Nephron (organoid): ENCODE results near the gene DFFB.

Experiments
- H3K27ac Mint-ChIP-seq, 3 experiments: 2 replicates each; pipeline ENCODE4 v1.8.0; 2020; ENCODE audit warnings: mixed read lengths in 3 of 3, mild to moderate bottlenecking in 2 of 3, moderate library complexity in 1 of 3
- H3K27me3 Mint-ChIP-seq: 2 replicates; pipeline ENCODE4 v1.8.0; 2021; ENCODE audit warnings: low read depth, mild to moderate bottlenecking, moderate library complexity, mixed read lengths
- H3K36me3 Mint-ChIP-seq: 2 replicates; pipeline ENCODE4 v1.8.0; 2020; ENCODE audit warnings: low read depth, mixed read lengths
- H3K4me1 Mint-ChIP-seq: 2 replicates; pipeline ENCODE4 v1.8.0; 2020; ENCODE audit warnings: mixed read lengths
- H3K4me3 Mint-ChIP-seq, 3 experiments: 2 replicates each; pipeline ENCODE4 v1.8.0; 2020; ENCODE audit warnings: mild to moderate bottlenecking in 3 of 3, mixed read lengths in 3 of 3, moderate library complexity in 2 of 3
- H3K9me3 Mint-ChIP-seq: 2 replicates; pipeline ENCODE4 v1.8.0; 2020; ENCODE audit warnings: mixed read lengths
- TF ChIP-seq, protein P1 (sequence below), 3 experiments: fragments of 200-600 bp; sonication (generic); IDR thresholded peaks; one replicate each; pipeline ENCODE4 v1.5.0; 2021; ENCODE audit warnings: antibody characterized with exemption in 3 of 3; ENCODE audit not compliant: unreplicated experiment in 3 of 3

DFFB gene

DNA sequence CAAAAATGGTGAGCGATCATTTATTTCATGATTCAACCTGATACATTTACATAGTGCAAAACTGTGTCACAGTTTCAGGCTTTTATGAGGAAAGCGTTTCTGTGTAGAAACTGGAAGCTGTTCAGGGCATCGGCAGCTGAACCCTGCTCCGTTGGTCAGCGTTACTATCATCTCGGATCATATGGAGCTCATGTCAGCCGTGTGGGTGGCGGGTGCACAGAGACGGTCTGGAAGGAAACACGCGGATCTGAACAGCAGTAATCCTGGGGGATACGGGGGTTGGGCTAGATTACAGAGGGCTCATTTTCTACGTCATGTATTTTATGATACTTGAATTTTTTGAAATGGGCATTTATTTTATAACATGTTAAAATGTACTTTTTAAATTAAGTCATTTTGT, 27.7 kb downstream of the DFFB start:
- Mint-ChIP-seq H3K9me3 (no peaks in the 10 kb centered on the region), H3K27ac (no peak overlapping the region), H3K36me3 (peaks cover 52% of the 10 kb centered on the region), H3K4me3 (no peak overlapping the region), H3K4me1 (no peaks in the 10 kb centered on the region), H3K27me3 (no peaks in the 10 kb centered on the region)
- TF ChIP-seq, protein P1, sequence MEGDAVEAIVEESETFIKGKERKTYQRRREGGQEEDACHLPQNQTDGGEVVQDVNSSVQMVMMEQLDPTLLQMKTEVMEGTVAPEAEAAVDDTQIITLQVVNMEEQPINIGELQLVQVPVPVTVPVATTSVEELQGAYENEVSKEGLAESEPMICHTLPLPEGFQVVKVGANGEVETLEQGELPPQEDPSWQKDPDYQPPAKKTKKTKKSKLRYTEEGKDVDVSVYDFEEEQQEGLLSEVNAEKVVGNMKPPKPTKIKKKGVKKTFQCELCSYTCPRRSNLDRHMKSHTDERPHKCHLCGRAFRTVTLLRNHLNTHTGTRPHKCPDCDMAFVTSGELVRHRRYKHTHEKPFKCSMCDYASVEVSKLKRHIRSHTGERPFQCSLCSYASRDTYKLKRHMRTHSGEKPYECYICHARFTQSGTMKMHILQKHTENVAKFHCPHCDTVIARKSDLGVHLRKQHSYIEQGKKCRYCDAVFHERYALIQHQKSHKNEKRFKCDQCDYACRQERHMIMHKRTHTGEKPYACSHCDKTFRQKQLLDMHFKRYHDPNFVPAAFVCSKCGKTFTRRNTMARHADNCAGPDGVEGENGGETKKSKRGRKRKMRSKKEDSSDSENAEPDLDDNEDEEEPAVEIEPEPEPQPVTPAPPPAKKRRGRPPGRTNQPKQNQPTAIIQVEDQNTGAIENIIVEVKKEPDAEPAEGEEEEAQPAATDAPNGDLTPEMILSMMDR (IDR thresholded peaks at IDR 0.05; ENCODE audit: unreplicated experiment in 3 of 3): no peak

- no peak overlapping the region for H3K27ac Mint-ChIP-seq
- TF ChIP-seq, protein P1 (IDR thresholded peaks at IDR 0.05; ENCODE audit: unreplicated experiment in 3 of 3): no peak
- H3K4me3 Mint-ChIP-seq: no peak overlapping the region
- H3K27me3 Mint-ChIP-seq: no peaks in the 10 kb centered on the region
- H3K4me1 Mint-ChIP-seq: no peaks in the 10 kb centered on the region
- peaks cover 53% of the 10 kb centered on the region for H3K36me3 Mint-ChIP-seq
- no peaks in the 10 kb centered on the region for H3K9me3 Mint-ChIP-seq
Measured at GRCh38 chr1:3885611-3886010, 28.3 kb downstream of the DFFB start.

GRCh38 chr1:3886106-3886670, 28.9 kb downstream of the DFFB start:
- Mint-ChIP-seq H3K27ac (no peak overlapping the region), H3K36me3 (peaks cover 53% of the 10 kb centered on the region), H3K4me3 (no peak overlapping the region), H3K4me1 (no peaks in the 10 kb centered on the region), H3K9me3 (no peaks in the 10 kb centered on the region), H3K27me3 (no peaks in the 10 kb centered on the region)
- TF ChIP-seq, protein P1 (IDR thresholded peaks at IDR 0.05; ENCODE audit: unreplicated experiment in 3 of 3): no peak

GRCh38 chr1:3886691-3887090, 29.4 kb downstream of the DFFB start:
- Mint-ChIP-seq H3K4me3 (no peak overlapping the region), H3K27ac (no peak overlapping the region), H3K9me3 (no peaks in the 10 kb centered on the region), H3K27me3 (no peaks in the 10 kb centered on the region), H3K4me1 (no peaks in the 10 kb centered on the region), H3K36me3 (peaks cover 50% of the 10 kb centered on the region)
- TF ChIP-seq, protein P1 (IDR thresholded peaks at IDR 0.05; ENCODE audit: unreplicated experiment in 3 of 3): no peak

GRCh38 chr1:3888301-3888700, 31.0 kb downstream of the DFFB start:
- Mint-ChIP-seq H3K27me3 (no peaks in the 10 kb centered on the region), H3K9me3 (no peaks in the 10 kb centered on the region), H3K4me1 (no peaks in the 10 kb centered on the region), H3K27ac (no peak overlapping the region), H3K4me3 (no peak overlapping the region), H3K36me3 (peaks cover 55% of the 10 kb centered on the region)
- TF ChIP-seq, protein P1 (IDR thresholded peaks at IDR 0.05; ENCODE audit: unreplicated experiment in 3 of 3): no peak

- Mint-ChIP-seq H3K4me1 (no peaks in the 10 kb centered on the region), H3K27ac (no peak overlapping the region), H3K36me3 (peaks cover 47% of the 10 kb centered on the region), H3K27me3 (no peaks in the 10 kb centered on the region), H3K4me3 (no peak overlapping the region), H3K9me3 (no peaks in the 10 kb centered on the region)
- TF ChIP-seq, protein P1 (IDR thresholded peaks at IDR 0.05; ENCODE audit: unreplicated experiment in 3 of 3): no peak
Measured at GRCh38 chr1:3889936-3890335, 32.7 kb downstream of the DFFB start.
